IPS-18c (cell line): ENCODE data around the gene OSGIN1.

Experiments used
- H3K4me3 ChIP-seq: 2 replicates; pipeline ENCODE4 v1.7.0; 2013; ENCODE audit warnings: low read depth, mild to moderate bottlenecking, low read length, moderate library complexity; ENCODE audit not compliant: insufficient read depth
- H3K9me3 ChIP-seq: one replicate; pipeline ENCODE4 v1.6.1; 2013; ENCODE audit warnings: mild to moderate bottlenecking, low read length, moderate library complexity; ENCODE audit not compliant: control insufficient read depth, insufficient read depth

Gene OSGIN1

GRCh38 chr16:83925095-83925905 is 27.7 kb upstream of the OSGIN1 start:
- no peak overlapping the region for H3K4me3 ChIP-seq
- H3K9me3 ChIP-seq: no peaks in the 10 kb centered on the region

- Histone ChIP-seq H3K9me3 (no peaks in the 10 kb centered on the region), H3K4me3 (no peak overlapping the region)
Observed at GRCh38 chr16:83925957-83926725, 26.9 kb upstream of the OSGIN1 start.

DNA sequence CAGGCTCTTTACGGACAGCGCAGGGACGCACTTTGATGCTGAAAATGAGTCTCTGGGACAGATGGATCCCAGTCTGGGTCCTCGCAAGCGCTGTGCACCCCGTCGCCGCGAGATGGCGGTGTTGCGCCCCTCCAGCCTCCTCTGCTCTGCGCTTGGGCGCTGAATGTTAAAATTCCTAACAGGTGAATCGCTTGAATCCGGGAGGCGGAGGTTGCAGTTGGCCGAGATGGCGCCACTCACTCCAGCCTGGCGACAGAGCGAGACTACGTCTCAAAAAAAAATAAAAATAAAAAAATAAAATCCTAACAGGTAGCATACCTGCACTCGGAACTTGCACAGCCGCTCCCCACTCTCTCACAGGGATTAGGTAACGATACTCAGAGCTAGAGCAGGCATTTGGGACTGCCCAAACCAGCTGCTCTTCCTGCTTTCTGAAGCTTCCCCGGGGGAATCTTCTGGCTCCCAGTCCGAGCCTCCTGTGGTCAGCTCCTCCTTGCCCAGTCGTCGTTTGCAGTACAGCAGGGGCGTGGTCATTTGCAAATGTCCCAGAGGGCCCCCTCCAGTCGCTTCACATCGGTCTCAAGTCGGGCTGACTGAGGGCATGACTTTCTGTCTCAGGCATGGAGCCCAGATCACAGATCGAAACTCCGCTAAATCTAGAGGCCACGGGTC is 26.2 kb upstream of the OSGIN1 start:
- H3K9me3 ChIP-seq: no peaks in the 10 kb centered on the region
- H3K4me3 ChIP-seq: peak overlapping the region; percentile 43; the same call in 1 of the 2 replicates

DNA sequence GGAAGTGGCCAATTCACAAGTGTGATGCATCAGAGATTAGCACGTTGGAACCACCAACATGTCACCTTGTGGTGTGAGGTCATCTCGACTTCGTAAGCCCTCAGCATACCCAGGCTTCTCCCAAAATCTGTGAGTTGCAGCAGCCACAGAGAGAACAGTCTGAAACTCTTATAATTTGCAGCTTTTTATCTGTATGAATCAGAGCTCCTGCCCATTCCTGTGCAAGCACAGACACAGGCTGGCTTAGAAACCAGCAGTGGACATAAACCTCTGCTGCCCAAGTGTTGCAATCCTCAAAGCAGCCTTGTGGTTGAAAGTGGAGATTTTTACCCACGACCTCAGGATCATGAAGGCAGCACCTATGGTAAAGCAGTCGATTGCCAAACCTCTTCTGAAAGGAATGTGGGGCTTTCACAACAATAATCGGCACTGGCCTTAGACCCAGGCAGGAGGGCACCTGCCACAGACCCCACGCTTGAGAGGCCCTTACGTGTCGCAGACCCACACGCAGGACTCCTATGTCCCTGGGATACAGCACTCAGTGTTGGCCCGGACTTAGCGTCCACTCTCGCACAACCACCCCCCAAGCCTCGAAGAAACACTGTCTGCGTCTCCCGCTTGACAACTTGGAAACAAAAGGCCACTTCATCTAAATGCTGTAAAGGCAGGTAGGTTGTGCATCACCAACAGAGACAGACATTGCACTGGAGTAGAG is 24.5 kb upstream of the OSGIN1 start:
- no peaks in the 10 kb centered on the region for H3K9me3 ChIP-seq
- H3K4me3 ChIP-seq: no peak overlapping the region; the same call in 1 of the 2 replicates

- no peak overlapping the region for H3K4me3 ChIP-seq
- H3K9me3 ChIP-seq: no peaks in the 10 kb centered on the region
Observed at GRCh38 chr16:83929811-83930555, 23.1 kb upstream of the OSGIN1 start.

GRCh38 chr16:83930730-83931500 is 22.1 kb upstream of the OSGIN1 start:
- Histone ChIP-seq H3K9me3 (no peaks in the 10 kb centered on the region), H3K4me3 (no peak overlapping the region)

GRCh38 chr16:83931556-83931955 is 21.5 kb upstream of the OSGIN1 start:
- no peak overlapping the region for H3K4me3 ChIP-seq
- no peaks in the 10 kb centered on the region for H3K9me3 ChIP-seq

GRCh38 chr16:83932304-83932703 is 20.7 kb upstream of the OSGIN1 start:
- H3K9me3 ChIP-seq: no peaks in the 10 kb centered on the region
- no peak overlapping the region for H3K4me3 ChIP-seq

DNA sequence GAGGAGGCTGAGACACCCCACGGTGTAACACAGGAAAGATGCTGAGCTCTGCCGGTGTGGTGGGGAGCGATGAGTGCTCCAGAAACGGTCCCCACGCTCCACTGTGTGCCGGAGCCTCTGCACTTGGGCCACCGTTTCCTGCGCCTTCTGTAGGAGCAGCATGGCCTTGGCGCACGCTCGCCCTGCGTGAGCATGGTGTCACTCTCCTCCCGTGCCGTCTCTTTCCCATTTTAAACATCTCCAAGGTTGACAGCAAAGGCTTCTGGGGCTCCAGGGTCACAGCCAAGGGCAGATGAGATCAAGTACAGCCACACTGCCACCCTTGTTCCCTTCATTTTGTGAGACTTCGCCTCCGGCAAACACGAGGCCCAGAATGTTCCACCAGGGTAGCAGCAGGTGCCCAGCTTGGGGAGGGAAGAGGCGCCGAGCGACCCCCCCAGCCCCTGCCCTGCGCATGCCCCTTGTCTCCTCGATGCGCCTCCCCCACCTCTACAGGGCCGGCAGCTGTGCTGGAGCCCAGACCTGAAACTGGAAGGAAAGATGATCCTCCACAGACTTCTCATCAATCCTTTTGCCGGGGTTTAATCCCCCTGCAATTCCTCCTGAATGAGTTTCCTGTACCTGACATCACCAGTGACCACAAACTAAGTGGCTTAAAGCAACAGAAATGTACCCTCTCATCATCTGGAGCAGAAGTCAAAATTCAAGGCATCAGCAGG is 19.9 kb upstream of the OSGIN1 start:
- no peaks in the 10 kb centered on the region for H3K9me3 ChIP-seq
- H3K4me3 ChIP-seq: no peak overlapping the region

DNA sequence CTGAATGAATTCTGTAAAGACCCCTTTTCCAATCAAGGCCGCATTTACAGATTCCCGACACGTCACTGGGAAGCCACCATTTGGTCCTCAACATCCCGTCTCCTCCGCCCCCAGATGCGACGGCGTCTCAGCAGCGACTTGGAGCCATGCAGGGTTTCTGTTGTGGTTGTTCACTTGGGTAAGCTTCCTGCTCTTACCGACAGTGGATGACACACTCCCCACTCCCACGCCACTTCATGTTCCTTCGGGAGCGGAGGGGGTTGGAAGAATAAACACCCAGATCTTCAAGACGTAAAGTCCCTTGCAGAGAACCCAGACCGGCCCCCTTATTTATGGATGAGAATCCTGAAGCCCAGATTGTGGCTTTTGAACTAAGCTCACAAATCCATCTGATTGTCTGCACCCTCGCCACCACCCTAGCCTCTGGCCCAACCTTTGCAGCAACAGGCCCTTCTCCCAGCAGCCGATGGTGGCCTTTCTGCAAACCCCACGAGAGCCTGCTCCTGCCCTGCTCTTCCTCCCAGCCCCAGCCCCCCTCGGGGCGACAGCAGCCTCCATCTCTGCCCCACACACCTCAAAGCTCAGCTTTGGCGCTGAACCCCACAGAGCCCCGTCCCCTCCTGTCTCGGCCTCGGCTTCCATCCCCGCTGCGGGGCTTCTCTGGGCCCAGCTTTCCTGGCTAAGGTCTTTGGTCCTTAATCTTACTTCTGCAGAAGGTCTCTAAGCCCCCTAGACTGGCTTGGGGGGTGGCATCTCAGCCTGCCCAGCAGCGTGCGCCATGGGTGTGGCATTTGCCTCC is 19.0 kb upstream of the OSGIN1 start:
- no peak overlapping the region for H3K4me3 ChIP-seq
- H3K9me3 ChIP-seq: no peaks in the 10 kb centered on the region

DNA sequence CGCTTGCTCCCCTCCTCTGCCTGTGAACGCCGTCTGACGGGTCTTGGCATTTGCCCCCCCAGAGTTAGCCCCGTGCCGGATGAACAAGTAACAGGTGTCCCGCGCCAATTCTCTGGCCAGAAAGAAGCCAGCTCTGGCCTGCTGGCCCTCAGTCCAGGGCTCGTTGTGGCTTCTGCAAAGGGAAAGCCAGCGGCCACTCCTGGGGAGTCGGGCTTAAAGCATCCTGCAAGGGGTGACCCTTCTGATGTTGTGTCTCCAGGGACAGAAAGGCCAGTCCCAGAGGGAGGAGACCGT is 18.4 kb upstream of the OSGIN1 start:
- Histone ChIP-seq H3K9me3 (no peaks in the 10 kb centered on the region), H3K4me3 (no peak overlapping the region)

- Histone ChIP-seq H3K9me3 (no peaks in the 10 kb centered on the region), H3K4me3 (no peak overlapping the region)
Observed at GRCh38 chr16:83935005-83935857, 17.8 kb upstream of the OSGIN1 start.

GRCh38 chr16:83935858-83936255 is 17.2 kb upstream of the OSGIN1 start:
- Histone ChIP-seq H3K4me3 (no peak overlapping the region), H3K9me3 (no peaks in the 10 kb centered on the region)

- no peak overlapping the region for H3K4me3 ChIP-seq
Observed at GRCh38 chr16:83936581-83937165, 16.4 kb upstream of the OSGIN1 start.

More at GRCh38 chr16:83936581-83937165, 16.4 kb upstream of the OSGIN1 start:
- H3K9me3 ChIP-seq: no peaks in the 10 kb centered on the region
